HG03469 (cell line): ENCODE data around the gene EPB41L1.

Source experiments
- ATAC-seq: cut with Tn5 transposase; IDR thresholded peaks from one replicate; pipeline ENCODE4 v1.9.1; 2021; ENCODE audit warnings: mild to moderate bottlenecking, moderate library complexity, moderate number of reproducible peaks; ENCODE audit not compliant: unreplicated experiment

EPB41L1 gene

GRCh38 chr20:36255445-36255844 is 100.9 kb downstream of the EPB41L1 start:
- no peak for ATAC-seq

DNA sequence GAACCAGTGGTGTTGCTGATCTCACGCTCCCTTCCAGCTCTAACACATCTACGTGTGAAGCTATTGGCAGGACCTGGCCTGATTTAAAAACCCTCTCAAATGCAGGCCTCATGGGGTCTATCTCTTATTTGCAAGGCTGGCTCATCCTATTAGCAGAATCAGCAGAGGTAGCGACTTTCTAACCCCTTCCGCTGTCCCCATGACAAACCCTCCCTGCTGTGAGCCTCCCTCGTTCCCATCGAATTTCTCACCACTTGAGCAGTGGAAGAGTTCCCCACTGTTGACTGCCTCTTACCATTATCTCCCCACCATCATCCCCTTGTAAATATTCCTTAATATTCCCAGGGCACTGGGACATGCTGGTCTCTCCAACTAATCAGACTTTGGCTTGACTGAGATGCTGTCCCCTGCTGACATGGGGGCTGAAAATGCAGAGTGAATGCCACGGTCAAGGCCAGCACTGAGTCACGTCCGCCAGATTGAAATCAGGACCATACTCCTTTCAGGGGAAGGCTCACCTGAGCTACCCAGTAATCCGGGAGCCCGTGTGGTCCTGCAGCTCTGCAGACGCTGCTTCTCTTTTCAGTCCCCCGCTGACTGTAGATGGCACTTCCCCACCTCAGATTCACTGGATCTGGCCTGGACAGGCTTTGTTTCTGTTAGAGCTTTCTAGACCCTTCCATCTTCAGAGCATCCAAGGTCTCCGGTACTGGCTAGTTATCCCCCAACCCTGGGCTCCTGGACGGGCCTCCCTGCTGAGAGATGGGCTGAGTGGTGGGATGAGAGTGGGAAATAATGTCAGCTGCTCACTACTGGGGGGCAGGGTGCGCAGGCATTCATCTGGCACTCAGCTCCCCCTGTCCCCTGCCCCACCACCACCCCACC is 104.9 kb downstream of the EPB41L1 start:
- ATAC-seq: no peak

DNA sequence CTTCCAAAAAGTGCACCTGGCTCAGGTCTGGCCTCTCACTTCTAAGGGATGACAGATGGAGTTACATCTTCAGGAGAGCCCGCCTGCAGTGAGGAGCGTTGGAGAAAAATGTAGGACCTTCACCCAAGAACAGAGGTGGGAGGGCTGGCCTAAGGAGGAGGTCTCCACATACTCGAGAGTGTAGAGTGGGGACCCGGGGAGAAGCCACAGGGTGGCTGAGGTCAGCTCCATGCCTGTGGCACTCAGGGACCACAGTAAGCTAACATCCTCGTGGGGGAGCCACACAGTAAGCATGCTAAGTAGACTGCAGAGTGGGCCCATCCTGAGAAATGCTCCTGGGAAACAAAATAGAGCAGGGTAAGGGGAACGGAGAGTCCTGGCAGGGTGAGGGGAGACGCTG is 105.8 kb downstream of the EPB41L1 start:
- ATAC-seq: no peak

GRCh38 chr20:36261389-36262105 is 107.0 kb downstream of the EPB41L1 start:
- no peak for ATAC-seq

DNA sequence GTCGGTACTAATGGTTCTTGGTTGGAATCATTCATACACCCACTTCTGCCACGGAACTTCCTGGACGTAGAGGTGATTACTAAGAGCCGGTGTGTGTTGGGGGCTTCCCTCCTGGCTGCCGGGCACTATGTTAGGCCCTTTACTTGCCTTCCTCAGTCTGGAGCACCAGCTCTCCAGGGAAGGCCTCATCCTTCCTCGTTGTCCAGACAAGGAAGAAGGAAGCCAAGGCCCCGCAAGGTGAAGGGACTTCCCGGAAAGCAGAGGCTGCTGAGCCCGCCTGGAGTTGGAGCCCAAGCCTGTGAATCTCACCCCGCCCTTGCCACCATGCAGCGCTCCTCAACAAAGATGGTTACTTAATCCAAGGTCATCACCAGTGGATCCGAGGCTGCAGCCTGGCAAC is 107.9 kb downstream of the EPB41L1 start:
- ATAC-seq: no peak

DNA sequence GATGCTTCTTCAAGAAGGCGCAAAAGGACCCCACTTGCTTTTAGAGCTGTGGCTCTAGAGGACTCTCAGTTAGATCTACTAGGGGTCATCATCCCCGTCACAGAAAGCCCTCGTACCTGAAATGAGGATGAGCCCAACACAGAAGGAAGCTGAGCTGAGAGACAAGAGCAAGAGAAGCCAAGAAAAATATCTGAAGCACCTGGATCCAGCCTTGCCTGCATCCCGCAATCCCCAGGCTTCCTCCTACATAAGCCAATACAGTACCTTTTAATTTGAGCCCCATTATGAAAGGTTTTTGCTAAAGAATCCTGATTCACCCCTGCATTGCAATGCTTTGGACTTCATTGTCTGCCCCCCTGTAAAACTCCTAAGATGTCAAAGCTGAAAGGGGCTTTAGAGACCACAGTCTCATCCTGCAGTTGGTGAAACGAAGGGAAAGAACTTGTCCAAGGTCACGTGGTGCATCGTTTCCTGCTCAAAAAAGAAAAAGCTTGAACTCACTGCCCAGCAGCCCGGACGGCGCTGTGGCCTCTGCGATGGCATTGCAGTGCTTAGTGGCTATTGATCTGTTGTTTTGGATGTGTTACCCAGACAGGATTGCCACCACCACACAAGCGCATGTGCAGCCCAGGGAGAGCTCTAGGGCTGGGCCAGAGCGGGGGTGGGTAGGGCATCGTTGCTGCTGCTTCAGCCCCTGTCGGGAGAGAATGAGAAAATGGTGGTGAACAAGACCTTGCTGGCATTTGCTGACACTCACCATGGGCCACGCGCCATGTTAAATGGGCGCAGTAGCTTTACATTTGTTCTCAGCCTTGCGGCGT is 110.1 kb downstream of the EPB41L1 start:
- ATAC-seq: no peak

- no peak for ATAC-seq
Measured at GRCh38 chr20:36266189-36266588, 111.6 kb downstream of the EPB41L1 start.

GRCh38 chr20:36267605-36268381 is 113.3 kb downstream of the EPB41L1 start:
- ATAC-seq: no peak

DNA sequence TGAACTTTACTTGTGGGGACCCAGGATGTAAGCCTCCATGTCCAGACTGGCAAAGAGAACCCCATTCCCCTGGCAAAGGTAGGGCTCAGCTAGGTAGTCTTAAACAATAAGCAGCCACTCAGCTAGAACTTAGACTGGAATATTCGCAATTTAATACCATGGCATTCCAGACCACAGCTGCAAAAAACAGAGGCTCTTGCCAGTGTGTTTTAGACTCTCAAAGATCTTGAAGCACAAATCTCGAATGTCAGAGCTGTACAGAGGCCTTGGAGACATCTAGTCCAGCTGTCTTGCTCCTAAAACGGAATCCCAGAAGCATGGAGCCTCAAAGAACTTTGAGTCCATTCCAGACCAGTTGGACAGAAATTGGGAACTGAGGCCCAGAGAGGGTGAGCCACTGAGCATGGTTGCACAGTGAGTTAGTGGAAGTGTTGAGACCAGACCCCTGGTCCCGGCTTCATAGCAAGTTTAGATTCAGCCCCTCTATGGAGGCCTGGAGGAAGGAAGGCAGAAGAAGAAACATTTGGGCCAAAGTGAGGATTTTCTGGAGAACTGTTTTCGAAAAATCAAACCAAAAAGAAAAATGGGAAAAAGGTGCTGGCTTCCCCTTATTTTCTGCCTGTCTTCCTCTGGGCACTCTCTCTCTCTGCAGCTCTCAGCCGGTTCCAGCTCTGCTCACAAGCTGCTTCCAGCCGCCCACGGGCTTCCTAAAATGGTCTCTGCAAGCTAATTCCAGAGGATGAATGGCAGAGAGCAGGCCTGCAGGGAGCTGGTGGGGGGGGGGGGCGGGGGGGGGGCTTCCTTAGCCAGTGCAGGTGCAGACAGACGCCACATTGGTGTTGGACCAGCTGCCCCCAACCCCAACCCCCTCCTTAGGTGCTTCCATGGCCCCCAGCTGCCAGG is 114.2 kb downstream of the EPB41L1 start:
- ATAC-seq: no peak

DNA sequence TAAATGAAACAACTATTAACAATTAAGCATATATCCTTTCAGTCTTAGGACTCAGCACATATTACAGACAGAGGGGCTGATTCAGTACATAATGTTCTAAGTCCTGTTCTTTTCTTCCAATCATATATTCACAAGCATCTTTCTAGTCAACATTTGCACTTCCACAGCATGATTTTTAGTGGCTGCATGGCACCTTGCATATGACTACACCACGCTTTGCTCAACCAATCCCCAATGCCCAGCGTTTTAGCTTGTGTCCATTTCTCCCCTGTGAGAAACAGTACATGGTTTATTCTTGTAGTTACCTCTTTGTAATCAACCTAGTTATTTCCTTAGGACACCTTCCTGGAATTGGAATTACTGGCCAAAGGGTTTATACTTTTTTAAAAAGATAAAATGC is 115.0 kb downstream of the EPB41L1 start:
- ATAC-seq: no peak

DNA sequence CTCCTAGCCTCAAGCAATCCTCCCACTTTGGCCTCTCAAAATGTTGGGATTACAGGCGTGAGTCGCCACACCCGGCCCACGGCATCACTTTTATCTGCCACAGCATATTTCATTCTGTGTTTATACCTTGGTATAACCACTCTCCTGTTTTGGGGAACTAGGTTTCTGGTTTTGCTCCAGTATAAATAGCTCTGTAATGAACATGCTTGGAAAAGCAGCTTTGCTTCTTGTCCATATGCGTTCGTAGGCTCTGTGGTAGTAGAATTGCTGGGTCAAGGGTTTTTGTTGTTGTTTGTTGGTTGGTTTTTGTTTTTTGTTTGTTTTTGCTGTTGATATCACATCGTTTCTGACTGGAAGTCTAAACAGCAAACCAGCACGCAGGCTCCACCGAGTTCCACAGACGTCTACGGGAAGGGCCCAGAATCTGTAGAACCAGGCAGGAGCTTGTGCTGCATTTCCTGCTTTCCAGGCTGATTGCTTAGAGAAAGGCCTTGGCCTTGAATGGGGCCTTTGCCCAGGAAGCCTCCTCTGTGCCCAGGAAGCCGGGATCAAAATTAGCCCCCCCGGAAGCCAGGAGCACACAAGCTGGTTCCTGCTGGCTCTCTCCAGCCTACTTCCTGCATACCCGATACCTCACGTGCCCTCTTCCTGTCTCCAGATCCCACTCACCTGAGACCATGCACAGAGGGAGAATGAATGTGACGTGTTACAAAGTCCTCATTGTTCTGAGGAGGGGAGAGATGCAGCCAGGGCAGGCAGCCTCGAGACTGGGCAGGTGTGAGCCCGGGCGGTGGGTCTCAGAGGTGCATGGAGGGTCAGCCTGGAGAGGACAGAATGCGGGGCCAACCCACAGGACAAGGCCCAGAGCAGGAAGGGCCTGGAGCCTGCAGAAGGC is 116.5 kb downstream of the EPB41L1 start:
- ATAC-seq: no peak

DNA sequence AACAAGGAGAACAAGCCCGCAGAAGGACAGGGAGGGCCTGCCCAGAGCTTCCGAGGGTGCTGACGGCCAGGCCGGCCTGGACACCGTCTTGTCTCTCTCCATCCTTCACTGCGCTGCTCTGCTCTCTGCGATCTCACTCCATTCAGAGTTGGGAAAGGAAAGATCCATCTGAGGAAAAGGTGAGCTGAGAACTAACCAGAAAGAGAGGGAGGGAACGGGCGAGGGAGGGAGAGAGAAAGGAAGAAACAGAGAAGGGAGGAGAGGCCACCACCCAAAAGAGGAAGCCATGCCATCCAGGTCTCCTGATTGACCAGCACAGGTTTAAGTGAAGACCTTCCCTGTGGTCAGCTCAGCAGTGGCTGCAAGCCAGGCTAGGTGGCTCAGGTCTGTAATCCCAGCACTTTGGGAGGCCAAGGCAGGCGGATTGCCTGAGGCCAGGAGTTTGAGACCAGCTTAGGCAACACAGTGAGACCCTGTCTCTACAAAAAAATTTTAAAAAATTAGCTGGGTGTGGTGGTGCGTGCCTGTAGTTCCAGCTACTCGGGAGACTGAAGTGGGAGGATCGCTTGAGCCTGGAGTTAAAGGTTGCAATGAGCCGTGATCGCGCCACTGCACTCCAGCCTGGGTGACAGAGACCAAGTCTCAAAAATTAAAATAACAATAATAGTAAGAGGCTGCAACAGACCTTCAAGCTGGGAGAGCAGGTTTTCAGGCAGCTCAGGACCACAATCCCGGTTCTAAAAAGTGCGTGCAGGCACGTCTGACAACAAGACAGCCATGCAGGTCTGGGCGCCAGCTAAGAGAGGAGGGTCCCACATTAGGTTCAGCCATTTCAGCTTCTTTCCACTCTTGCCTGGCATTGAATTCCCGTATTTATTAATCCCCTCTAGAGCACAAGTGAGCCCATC is 117.4 kb downstream of the EPB41L1 start:
- no peak for ATAC-seq

DNA sequence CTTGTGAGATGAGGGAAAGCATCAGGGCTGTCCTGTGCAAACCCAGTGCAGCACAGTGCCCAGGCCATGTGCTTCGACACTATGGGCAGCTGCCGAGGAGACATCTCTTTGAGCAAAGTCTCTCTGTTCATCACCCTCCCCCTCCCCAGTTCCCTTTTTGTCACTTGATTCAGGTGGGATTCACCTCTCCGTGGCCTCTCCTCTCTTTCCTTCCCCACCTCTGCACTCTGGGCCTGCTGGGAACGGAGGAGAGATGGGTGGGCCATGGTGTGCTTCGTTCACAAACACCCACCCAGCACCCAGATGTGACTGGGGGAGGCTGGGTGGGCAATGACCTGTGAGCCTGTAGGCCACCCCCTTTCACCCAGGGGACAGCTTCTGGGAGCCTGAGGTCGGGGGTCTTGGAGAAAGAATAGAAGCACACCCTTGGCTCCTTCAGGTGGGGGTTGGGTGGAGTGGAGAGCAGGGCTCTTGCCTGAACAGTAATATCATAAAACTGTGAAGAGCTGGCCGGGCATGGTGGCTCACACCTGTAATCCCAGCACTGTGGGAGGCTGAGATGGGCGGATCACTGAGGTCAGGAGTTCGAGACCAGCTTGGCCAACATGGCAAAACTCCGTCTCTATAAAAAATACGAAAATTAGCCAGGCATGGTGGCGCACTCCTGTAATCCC is 118.1 kb downstream of the EPB41L1 start:
- no peak for ATAC-seq

DNA sequence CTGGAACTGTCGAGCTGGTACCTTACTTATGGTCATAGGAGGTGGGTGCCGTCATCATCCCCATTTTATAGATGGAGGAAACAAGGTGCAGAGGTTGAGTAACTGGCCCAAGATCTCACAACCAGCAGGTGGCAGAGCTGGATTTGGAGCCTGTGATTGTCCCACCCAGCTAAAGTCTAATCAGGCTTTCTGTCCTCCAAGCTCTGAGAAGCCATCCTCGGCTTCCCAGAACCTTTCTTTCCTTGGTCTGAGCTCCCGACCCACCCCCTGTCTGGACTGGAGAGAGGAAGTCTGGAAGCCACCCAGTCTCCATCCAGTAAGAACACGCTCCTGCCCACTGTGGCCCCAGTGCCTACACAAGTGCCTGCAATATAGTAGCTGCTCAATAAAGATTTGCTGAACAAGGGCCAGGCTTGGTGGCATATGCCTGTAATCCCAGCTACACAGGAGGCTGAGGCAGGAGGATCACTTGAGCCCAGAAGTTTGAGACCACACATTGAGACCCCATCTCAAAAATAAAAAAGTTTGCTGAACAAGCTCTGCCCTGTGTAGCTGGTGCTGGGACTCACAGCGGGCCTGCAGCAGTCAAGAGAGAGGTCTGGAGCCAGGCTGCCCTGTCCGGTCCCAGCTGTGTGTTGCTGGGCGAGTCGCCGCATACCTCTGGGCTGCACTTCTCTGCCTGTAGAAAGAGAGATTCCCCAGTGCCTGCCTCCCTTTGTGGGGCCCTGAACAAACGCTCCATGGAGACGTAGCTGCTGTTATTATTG is 119.1 kb downstream of the EPB41L1 start:
- no peak for ATAC-seq

DNA sequence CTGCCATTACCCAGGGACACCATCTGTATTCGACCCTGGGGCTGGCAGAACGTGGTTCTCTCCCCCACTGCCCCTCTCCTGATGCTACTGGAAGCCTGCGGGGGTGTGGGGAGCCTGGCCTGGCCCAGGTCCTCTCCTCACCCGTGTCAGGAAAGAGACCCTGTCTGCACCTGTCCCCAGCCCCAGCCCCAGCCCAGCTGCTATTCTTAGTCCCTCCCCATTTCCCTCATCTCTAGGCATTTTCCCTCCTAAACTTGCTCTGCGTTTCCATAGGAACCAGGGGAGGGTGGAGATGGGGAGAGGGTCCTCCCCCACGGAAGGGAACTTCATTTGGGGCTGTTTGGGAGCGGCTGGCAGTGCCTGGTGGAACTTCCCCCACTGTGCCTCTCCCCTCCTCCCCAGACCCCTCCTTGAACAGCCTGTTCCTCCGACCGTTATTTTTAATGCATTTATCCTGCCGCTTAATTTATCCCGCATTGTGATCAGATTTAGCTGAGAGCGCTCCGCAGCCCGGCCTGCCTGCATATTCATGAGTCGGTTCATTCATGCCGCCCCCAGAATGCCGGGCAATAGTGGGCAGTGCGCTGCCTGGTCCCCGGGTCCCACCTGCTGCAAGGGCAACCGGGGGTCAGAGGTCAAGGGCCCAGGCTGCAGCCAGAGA is 119.8 kb downstream of the EPB41L1 start:
- no peak for ATAC-seq

- no peak for ATAC-seq
Measured at GRCh38 chr20:36275011-36275410, 120.5 kb downstream of the EPB41L1 start.
